ENCODE measurements around the gene MTG2. TPM values are rescaled to one million over a fixed set of nuclear protein-coding genes. Genes with fewer than 3 reads are reported as not detected.

Gene MTG2
- polyA plus RNA-seq, 1 of the 3 experiments (the other 2 are of a cell fraction): 42.9 TPM

GRCh38 chr20:62159052-62159451 lies 23.8 kb upstream of the MTG2 start:
- Histone ChIP-seq H3K9ac (no peak overlapping the region), H4K20me1 (ENCODE audit: insufficient read depth) (peaks cover 42% of the 10 kb centered on the region), H3K4me2 (no peak overlapping the region), H2AFZ (ENCODE audit: low read depth) (no peak overlapping the region), H3K9me3 (no peaks in the 10 kb centered on the region), H3F3A (replicated peaks; ENCODE audit: insufficient read depth) (no peaks in the 10 kb centered on the region), H3K79me2 (ENCODE audit: insufficient read depth) (peaks cover 53% of the 10 kb centered on the region), H3K27ac (ENCODE audit: low read depth in 2 of 2, low read length in 1 of 2) (no peak overlapping the region), H3K4me1 (ENCODE audit: control insufficient read depth in 1 of 2, insufficient read depth in 2 of 2, low read depth in 1 of 2, low read length in 1 of 2) (peaks cover 0 to 5% of the 10 kb centered on the region in 2 experiments; a peak in 1 of 4 replicates), H3K9me2 (no peaks in the 10 kb centered on the region), H3K27me3 (ENCODE audit: insufficient read depth) (no peaks in the 10 kb centered on the region), H3K36me3 (replicated peaks in 1 of 2; ENCODE audit: control insufficient read depth in 1 of 2, insufficient read depth in 2 of 2, low read length in 1 of 2) (peaks cover 0 to 21% of the 10 kb centered on the region in 2 experiments), H3K4me3 (ENCODE audit: low read depth in 2 of 2, low read length in 1 of 2) (no peak overlapping the region)
- TF ChIP-seq EP300 (IDR thresholded peaks at IDR 0.05; ENCODE audit: borderline replicate concordance in 1 of 2, low read depth in 1 of 2, low read length in 1 of 2) (no peak), GABPA (IDR thresholded peaks at IDR 0.05; ENCODE audit: low read depth) (no peak), RAD21 (IDR thresholded peaks at IDR 0.05; ENCODE audit: low read length) (no peak), EZH2phosphoT487 (IDR thresholded peaks at IDR 0.05; ENCODE audit: borderline replicate concordance, low read depth) (no peak)
- TF ChIP-seq, protein P1, sequence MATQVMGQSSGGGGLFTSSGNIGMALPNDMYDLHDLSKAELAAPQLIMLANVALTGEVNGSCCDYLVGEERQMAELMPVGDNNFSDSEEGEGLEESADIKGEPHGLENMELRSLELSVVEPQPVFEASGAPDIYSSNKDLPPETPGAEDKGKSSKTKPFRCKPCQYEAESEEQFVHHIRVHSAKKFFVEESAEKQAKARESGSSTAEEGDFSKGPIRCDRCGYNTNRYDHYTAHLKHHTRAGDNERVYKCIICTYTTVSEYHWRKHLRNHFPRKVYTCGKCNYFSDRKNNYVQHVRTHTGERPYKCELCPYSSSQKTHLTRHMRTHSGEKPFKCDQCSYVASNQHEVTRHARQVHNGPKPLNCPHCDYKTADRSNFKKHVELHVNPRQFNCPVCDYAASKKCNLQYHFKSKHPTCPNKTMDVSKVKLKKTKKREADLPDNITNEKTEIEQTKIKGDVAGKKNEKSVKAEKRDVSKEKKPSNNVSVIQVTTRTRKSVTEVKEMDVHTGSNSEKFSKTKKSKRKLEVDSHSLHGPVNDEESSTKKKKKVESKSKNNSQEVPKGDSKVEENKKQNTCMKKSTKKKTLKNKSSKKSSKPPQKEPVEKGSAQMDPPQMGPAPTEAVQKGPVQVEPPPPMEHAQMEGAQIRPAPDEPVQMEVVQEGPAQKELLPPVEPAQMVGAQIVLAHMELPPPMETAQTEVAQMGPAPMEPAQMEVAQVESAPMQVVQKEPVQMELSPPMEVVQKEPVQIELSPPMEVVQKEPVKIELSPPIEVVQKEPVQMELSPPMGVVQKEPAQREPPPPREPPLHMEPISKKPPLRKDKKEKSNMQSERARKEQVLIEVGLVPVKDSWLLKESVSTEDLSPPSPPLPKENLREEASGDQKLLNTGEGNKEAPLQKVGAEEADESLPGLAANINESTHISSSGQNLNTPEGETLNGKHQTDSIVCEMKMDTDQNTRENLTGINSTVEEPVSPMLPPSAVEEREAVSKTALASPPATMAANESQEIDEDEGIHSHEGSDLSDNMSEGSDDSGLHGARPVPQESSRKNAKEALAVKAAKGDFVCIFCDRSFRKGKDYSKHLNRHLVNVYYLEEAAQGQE (IDR thresholded peaks at IDR 0.05; ENCODE audit: low read depth, low read length): no peak
- 77% methylated on average over 3 of the region's 11 CpGs for WGBS (ENCODE audit: low lambda C conversion rate)
- POLR2A ChIA-PET: interaction anchor here (0.6 kb wide), 1 partner anchor 52 kb away, joined by 3 read pairs; no protein-coding TSS in a partner anchor
- CTCF ChIA-PET: interaction anchor here (1.3 kb wide), 1 partner anchor 149 kb away, joined by 3 read pairs; no protein-coding TSS in a partner anchor
- DNase-seq: no peak

DNA sequence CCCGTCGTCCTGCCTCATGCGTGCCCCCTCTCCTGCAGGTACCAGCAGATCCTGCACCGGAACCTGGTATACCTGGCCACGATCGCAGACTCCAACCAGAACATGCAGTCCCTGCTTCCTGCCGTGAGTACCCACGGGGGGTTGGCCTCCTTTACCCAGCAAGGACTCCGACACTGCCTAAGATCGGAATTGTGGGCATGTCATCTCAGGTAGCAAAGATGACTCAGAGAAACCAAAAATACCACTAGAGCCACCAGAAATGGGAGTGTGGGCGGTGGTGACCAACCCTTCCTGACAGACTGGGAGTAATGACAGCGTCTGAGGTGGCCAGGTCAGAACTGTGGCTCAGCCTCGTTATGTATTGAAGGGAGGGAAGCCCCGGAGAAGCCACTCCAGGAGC lies 23.0 kb upstream of the MTG2 start:
- H2AFZ ChIP-seq (ENCODE audit: low read depth): no peak overlapping the region
- ChIA-PET POLR2A (no interaction called here), CTCF (interaction anchor here (1.3 kb wide), 1 partner anchor 149 kb away, joined by 3 read pairs; no protein-coding TSS in a partner anchor)
- H3K9me2 ChIP-seq: no peaks in the 10 kb centered on the region
- H3K9me3 ChIP-seq: no peaks in the 10 kb centered on the region
- H3K4me3 ChIP-seq (ENCODE audit: low read depth in 2 of 2, low read length in 1 of 2): no peak overlapping the region
- H3K4me2 ChIP-seq: no peak overlapping the region
- DNase-seq: no peak
- H3K79me2 ChIP-seq (ENCODE audit: insufficient read depth): peaks cover 46% of the 10 kb centered on the region
- H4K20me1 ChIP-seq (ENCODE audit: insufficient read depth): peaks cover 38% of the 10 kb centered on the region
- WGBS (ENCODE audit: low lambda C conversion rate): 72% methylated on average over 14 of the region's 14 CpGs
- H3F3A ChIP-seq (replicated peaks; ENCODE audit: insufficient read depth): no peaks in the 10 kb centered on the region
- H3K4me1 ChIP-seq (ENCODE audit: control insufficient read depth in 1 of 2, insufficient read depth in 2 of 2, low read depth in 1 of 2, low read length in 1 of 2): peaks cover 0 to 5% of the 10 kb centered on the region in 2 experiments; a peak in 1 of 4 replicates
- H3K36me3 ChIP-seq (replicated peaks in 1 of 2; ENCODE audit: control insufficient read depth in 1 of 2, insufficient read depth in 2 of 2, low read length in 1 of 2): peaks cover 0 to 24% of the 10 kb centered on the region in 2 experiments
- no peaks in the 10 kb centered on the region for H3K27me3 ChIP-seq (ENCODE audit: insufficient read depth)
- H3K9ac ChIP-seq: no peak overlapping the region
- no peak for TF ChIP-seq RFX5 (IDR thresholded peaks at IDR 0.05; ENCODE audit: low read length)
- no peak for TF ChIP-seq NRF1 (IDR thresholded peaks at IDR 0.05; ENCODE audit: low read depth, low read length)
- TF ChIP-seq FOSL2 (IDR thresholded peaks at IDR 0.05; ENCODE audit: borderline replicate concordance, low read depth): no peak
- TF ChIP-seq IRF3 (IDR thresholded peaks at IDR 0.05; ENCODE audit: low read depth, low read length): no peak
- TF ChIP-seq RXRA (IDR thresholded peaks at IDR 0.05; ENCODE audit: borderline replicate concordance, low read depth): no peak
- no peak for TF ChIP-seq ELF1 (IDR thresholded peaks at IDR 0.05)
- TF ChIP-seq, protein P2, sequence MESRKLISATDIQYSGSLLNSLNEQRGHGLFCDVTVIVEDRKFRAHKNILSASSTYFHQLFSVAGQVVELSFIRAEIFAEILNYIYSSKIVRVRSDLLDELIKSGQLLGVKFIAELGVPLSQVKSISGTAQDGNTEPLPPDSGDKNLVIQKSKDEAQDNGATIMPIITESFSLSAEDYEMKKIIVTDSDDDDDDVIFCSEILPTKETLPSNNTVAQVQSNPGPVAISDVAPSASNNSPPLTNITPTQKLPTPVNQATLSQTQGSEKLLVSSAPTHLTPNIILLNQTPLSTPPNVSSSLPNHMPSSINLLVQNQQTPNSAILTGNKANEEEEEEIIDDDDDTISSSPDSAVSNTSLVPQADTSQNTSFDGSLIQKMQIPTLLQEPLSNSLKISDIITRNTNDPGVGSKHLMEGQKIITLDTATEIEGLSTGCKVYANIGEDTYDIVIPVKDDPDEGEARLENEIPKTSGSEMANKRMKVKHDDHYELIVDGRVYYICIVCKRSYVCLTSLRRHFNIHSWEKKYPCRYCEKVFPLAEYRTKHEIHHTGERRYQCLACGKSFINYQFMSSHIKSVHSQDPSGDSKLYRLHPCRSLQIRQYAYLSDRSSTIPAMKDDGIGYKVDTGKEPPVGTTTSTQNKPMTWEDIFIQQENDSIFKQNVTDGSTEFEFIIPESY (IDR thresholded peaks at IDR 0.05; ENCODE audit: borderline replicate concordance, low read depth): no peak
- no peak for TF ChIP-seq POLR2AphosphoS5 (IDR thresholded peaks at IDR 0.05; ENCODE audit: low read depth, low read length)
- TF ChIP-seq SMC3 (IDR thresholded peaks at IDR 0.05; ENCODE audit: low read depth, low read length): no peak
- TF ChIP-seq RAD21 (IDR thresholded peaks at IDR 0.05; ENCODE audit: low read length): no peak
- TF ChIP-seq TCF12 (IDR thresholded peaks at IDR 0.05): no peak
- TF ChIP-seq, protein P3, sequence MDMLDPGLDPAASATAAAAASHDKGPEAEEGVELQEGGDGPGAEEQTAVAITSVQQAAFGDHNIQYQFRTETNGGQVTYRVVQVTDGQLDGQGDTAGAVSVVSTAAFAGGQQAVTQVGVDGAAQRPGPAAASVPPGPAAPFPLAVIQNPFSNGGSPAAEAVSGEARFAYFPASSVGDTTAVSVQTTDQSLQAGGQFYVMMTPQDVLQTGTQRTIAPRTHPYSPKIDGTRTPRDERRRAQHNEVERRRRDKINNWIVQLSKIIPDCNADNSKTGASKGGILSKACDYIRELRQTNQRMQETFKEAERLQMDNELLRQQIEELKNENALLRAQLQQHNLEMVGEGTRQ (IDR thresholded peaks at IDR 0.05; ENCODE audit: borderline replicate concordance, low read depth, low read length): no peak
- TF ChIP-seq MAX (IDR thresholded peaks at IDR 0.05; ENCODE audit: low read depth): no peak
- no peak overlapping the region for H3K27ac ChIP-seq (ENCODE audit: low read depth in 2 of 2, low read length in 1 of 2)
